Measurements from ENCODE around the gene KREMEN2.

Gene KREMEN2

DNA sequence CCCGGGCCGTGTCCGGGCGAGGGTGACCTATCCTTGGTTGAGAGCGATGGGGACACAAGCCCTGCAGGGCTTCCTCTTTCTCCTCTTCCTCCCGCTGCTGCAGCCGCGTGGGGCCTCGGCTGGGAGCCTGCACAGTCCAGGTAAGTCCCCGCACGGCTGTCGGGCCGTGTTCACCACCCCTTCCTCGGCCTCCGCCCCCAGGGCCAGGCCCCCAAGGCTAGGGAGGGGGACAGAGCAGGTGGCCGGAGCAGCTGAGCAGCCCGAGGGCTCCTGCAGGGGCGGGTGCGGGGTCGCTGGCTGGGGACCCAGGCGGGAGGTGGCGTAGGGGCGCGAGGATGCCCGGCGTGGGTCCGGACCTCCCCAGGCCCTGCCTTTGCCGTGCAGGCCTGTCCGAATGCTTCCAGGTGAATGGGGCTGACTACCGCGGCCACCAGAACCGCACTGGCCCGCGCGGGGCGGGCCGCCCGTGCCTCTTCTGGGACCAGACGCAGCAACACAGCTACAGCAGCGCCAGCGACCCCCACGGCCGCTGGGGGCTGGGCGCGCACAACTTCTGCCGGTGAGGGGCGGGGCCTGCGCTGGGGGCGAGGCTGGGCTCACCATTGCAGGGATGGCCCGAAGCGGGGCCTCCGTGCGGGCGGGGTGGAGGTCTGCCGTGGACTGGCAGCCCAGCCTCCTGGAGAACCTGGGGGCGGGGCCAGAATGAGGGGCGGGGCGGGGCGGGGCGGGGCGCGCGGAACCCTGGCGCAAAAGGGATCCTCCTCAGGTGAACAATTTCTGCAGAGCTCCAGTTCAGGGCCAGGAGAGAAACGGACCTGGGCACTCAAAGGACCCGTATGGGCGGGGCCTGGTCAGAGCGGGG is 631 bp downstream of the KREMEN2 start:
- no peak for DNase-seq (ENCODE audit: low read depth)

DNA sequence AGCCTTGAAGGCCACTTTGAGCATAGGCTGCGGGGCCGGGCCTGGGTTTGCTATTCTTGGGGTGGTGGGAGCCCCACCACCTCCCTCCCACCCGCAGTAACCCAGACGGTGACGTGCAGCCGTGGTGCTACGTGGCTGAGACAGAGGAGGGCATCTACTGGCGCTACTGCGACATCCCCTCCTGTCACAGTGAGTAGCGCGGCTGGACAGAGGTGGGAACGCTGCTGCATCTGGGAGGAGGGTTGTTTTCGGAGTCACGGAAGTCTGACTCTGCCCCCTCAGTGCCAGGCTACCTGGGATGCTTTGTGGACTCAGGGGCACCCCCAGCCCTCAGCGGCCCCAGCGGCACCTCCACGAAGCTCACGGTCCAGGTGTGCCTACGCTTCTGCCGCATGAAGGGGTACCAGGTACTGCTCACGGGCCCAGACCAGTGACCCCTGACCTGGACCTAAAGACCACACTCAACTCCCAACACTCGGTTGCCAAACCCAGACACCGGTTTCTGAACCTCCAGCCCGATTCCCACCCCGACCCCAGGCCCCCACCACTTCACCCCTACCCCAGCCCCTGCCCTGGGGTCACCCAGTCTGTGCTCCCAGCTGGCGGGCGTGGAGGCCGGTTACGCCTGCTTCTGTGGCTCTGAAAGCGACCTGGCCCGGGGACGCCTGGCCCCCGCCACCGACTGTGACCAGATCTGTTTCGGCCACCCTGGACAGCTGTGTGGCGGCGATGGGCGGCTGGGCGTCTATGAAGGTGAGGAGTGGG is 2.1 kb downstream of the KREMEN2 start:
- no peak for DNase-seq (ENCODE audit: low read depth)

DNA sequence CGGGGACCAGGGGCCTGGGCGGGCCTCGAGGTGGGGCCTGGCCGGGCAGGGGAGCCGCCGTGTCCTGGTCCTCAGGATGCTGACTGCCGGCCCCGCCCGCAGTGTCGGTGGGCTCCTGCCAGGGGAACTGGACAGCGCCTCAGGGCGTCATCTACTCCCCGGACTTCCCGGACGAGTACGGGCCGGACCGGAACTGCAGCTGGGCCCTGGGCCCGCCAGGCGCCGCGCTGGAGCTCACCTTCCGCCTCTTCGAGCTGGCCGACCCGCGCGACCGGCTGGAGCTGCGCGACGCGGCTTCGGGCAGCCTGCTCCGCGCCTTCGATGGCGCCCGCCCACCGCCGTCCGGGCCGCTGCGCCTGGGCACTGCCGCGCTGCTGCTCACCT is 2.7 kb downstream of the KREMEN2 start:
- no peak for DNase-seq (ENCODE audit: low read depth)

DNA sequence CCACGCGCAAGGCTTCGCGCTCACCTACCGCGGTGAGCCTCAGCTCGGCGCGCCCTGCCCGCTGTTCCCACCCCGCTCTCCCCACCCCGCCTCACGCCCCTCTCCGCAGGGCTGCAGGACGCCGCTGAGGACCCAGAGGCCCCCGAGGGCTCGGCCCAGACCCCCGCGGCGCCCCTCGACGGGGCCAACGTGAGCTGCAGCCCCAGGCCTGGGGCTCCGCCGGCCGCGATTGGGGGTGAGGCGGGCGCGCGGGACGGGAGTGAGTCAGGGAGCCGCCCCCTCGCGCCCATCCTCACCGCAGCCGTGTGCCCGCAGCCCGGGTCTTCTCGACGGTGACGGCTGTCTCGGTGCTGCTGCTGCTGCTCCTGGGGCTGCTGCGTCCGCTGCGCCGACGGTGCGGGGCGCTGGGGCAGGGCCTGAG is 3.1 kb downstream of the KREMEN2 start:
- DNase-seq (ENCODE audit: low read depth), result no peak

DNA sequence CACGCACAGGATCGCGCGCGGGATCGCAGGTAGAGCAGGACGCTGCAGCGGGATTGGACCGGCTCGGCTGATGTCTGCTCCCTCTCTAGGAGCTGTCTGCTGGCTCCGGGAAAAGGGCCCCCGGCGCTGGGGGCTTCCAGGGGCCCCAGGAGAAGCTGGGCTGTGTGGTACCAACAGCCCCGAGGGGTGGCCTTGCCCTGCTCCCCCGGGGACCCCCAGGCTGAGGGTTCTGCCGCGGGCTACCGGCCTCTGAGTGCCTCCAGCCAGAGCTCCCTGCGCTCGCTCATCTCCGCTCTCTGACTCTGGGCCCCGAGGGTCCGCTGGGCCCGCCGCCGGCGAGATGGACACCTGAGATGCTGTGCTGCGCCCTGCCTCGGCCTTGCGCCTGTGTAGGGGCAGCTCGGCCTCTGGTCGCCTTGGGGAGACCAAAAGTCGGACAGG is 3.7 kb downstream of the KREMEN2 start:
- DNase-seq (ENCODE audit: low read depth), result no peak

DNA sequence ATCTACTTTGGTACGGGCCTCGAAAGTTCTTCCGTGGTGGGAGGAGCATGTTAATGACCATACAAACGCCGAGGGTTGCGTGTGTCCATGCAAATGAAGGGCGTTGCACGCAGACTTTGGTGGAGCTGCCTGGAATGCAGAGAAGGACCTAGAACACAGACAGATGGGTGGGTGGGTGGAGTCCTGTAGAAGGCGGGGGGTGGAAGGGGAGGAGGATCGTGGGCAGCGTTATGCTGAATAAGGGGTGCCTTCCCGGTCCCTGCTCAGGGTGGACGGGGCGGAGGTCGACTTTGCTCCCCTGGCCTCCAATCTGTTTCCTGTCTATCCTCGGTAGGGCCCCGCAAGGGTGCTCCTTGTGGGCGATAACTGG is 4.3 kb downstream of the KREMEN2 start:
- no peak for DNase-seq (ENCODE audit: low read depth)

DNA sequence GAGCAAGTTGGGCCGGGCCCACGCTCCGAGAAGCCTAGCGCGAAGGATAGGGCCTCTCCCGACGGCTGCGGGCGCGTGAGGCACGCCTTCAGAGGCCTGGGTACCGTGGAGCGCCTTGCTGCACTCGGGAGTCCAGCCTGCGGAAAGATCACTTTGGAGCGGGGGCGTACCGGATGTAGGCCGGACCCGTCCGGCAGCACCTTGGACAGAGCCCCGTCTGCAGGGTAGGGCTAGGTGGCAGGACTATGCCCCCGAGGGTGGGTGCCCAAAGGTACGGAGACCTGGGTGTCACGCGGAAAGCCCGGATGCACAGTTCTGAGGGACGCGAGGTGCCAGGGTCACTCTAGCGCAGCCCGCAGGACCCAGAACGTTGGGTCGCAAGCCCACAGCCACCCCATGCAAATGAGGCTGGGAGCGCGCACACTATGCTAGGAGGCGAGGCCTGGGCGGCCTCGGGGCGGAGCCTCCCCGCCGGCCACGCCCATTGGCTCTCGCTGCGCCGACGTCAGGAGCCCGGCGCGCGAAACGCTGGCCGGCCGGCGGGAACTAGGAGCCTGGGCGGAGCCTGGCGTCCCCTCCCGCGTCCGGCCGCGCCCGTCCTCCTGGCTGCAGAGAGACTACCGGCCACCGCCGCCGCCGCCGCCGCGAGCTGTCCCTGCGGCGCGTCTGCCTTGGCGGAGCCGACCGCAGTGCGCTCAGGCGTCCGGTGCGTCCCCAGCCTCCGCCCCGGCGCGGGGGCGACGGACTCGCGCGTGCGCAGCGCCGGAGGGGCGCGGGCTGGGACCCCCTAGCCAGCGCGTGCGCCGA is 4.9 kb downstream of the KREMEN2 start, which contains the start of gene PAQR4:
PAQR4 (plus strand) TSS at position 611 of the 807 bp plus-strand sequence. CDS start 327 bp downstream, outside the sequence.
- DNase-seq (ENCODE audit: low read depth), result peak; percentile 55

DNA sequence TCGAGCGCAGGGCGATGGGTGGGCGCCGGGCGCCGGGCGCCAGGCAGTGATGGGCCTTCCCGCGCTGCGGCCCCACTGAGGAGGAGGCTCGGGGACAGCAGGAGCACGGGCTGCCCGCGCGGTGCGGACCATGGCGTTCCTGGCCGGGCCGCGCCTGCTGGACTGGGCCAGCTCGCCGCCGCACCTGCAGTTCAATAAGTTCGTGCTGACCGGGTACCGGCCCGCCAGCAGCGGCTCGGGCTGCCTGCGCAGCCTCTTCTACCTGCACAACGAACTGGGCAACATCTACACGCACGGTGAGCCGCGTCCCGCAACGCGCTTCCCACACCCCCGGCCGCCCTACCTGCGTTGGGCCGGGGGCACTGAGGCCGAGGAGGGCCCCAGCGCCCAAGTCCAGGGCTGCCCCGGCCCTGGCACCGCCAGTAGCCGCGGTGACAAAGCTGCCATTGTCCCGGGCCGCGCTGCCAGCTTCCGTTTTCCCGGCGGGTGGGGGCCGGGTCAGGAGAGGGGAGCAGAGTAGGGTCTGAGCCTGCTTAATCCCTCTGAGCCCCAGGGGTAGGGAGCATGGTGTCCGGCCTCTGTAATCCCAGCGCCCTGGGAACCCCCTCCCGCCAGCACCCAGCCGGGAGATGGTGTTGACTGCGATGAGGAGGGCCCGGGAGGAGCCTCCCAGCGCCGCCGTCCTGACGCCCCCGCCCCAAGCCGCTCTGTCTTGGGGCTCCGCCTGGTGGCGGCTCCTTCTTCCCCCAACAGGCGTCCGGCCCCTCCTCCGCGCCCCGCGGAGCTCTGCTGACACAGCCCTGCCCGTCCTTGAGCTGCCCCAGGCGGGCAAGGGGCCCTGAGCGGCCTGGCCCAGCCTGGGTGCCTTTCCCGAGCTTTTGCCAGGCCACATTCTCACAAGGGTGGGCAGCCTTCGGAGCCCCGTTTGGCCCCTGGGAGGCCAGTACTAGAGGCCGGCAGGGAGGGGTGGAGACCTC is 5.8 kb downstream of the KREMEN2 start:
- peak; percentile 23 for DNase-seq (ENCODE audit: low read depth)

DNA sequence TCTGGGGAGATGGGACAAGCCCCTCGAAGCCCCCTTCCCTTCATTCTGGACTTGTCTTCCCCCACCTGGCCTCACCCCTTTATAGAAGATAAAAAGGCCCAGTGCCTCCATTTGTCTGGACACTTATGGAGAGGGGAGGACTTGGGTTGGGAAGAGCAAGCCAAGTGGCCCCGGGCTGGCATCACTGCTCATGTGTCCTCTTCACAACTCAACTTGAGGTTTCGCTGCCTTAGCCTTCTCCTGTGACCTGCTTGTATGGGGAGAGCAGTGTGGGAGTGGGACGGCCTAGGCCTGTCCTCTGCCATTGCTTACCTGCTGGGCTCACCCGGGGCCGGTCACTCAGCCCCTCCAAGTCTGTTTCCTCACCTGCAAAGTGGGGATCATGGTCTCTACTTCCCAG is 6.5 kb downstream of the KREMEN2 start:
- DNase-seq (ENCODE audit: low read depth), result no peak

DNA sequence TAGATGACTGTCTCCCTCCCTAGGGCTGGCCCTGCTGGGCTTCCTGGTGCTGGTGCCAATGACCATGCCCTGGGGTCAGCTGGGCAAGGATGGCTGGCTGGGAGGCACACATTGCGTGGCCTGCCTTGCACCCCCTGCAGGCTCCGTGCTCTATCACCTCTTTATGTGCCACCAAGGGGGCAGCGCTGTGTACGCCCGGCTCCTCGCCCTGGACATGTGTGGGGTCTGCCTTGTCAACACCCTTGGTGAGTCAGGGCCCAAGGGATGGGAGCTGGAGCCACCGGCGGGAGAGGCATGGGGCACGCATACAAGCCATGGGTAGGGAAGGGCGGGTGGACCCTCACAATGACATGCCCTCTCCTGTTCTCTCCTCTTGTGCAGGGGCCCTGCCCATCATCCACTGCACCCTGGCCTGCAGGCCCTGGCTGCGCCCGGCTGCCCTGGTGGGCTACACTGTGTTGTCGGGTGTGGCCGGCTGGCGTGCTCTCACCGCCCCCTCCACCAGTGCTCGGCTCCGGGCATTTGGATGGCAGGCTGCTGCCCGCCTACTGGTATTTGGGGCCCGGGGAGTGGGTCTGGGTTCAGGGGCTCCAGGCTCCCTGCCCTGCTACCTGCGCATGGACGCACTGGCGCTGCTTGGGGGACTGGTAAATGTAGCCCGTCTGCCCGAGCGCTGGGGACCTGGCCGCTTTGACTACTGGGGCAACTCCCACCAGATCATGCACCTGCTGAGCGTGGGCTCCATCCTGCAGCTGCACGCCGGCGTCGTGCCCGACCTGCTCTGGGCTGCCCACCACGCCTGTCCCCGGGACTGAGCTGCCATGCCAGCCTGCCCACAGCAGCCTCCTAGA is 7.3 kb downstream of the KREMEN2 start:
- no peak for DNase-seq (ENCODE audit: low read depth)

DNA sequence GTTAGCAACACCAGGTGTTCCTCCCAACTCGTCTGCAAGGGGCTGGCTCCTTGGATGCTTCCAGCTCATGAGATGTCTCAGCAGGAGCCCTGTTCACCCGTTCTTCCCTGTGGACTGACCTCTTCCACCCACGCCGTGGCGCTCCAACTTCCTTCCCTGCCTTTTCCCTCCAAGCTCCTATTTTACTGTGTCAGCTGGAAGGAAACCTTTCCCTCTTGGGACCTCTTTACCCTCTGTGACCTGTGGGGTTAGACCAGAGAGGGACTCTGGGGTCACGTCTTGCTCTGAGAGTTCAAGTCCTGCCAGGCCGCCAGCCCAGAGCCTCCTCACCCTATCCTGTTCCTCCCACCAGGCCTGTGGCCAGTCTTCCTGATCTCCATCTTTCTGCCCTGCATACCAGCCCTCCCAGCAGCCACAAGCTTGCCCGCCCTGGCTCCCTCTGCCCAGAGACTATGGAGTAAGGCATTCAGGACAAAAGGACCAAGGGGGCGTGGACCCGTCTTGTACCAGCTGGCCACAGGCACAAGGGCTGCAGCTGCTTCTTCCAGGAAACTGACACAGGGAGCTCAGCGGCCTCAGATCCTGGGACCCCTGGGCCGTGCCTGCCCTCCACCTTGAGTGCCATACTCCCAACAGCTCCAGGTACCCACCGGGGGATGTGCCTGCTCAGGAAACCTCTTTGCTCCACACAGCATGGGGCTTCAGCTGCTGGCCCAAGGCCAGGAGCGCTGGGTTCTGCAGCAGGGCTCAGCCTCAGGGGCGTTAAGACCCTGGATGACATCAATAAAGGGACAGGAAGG is 8.1 kb downstream of the KREMEN2 start:
- no peak for DNase-seq (ENCODE audit: low read depth)

DNA sequence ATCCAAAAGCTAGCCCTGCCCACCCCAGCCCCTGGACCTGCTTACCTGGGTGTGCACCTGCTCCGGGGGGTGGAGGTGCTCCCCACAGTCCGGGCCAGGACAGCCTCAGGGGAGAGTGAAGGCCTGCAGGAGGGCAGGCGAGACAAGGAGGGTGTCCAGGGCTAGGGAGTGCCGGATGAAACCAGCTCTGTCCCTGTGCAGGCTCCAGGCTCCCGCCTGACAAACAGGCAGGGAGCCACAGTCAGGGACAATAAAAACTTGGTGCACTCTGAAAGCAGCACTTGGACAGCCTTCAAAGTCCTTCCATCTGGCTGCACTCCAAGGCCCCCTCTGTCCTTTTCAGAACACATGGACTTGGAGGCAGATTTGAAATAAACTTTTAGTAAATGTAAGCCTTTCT is 9.0 kb downstream of the KREMEN2 start:
- no peak for DNase-seq (ENCODE audit: low read depth)

DNA sequence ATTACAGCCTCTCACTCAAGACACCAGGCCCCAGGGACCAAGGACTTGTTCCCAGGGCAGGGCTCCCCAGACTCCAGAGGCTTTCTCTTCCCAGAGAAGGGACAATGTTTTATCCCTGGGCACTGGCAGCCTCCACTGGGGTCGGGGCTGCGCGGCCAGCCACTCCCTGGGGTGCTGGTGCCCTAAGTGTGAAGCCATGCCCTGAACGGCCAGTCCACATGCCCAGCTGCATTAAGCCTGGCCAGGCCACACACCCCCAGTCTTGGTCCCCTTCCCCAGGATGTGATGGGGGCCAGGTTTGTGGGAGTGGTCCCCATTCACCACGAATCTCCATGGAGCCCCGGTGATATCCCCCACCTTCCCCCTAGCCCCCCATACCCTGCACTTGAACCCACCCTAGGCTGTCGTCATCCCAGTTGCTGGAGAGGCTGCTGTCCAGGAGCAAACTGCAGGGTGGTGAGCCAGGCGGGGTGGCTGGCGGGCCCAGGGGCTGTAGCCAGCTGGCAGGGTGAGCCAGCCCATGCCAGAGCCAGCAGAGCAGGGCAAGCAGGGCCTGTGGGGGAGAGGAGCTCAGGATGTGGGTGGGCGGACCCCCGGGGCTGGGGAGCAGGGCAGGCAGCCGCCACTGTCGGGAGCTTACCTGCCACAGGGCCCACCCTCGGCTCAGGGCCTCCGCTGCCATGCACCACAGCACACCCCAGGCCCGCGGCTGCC is 9.7 kb downstream of the KREMEN2 start:
- no peak for DNase-seq (ENCODE audit: low read depth)

DNA sequence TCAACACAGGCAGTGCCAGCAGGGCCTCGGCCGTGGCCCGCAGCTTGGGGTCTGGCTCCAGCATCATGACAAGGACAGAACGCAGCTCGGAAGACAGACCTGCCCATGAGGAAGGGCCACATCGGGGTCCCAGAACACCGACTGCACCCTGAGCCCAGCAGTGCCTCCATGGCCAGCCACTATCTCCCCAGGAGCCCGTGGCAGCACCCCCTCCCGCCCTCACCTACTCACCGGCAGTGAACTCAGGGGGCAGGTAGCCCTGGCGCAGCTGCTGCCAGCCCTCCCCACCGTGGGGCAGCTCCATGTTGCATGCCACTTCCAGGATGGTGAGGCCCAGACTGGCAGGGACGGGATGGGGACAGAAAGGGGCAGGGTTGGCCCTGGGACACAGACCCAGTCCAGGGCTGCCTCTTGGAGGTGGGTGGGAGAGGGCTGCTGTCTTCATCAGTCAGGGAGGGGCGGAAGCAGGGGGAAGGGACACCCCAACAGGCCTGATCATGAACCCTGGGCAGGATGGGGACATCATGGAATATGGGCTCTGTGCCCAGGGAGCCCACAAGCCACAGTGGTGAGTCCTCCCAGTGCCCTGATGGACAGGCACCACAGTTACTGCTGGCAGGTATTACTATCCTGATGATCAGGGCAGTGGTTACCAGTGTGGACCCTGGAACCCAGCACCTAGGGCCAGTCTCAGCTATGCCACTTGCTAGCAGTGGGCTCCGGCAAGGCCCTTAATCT is 10.4 kb downstream of the KREMEN2 start:
- DNase-seq (ENCODE audit: low read depth), result no peak

DNA sequence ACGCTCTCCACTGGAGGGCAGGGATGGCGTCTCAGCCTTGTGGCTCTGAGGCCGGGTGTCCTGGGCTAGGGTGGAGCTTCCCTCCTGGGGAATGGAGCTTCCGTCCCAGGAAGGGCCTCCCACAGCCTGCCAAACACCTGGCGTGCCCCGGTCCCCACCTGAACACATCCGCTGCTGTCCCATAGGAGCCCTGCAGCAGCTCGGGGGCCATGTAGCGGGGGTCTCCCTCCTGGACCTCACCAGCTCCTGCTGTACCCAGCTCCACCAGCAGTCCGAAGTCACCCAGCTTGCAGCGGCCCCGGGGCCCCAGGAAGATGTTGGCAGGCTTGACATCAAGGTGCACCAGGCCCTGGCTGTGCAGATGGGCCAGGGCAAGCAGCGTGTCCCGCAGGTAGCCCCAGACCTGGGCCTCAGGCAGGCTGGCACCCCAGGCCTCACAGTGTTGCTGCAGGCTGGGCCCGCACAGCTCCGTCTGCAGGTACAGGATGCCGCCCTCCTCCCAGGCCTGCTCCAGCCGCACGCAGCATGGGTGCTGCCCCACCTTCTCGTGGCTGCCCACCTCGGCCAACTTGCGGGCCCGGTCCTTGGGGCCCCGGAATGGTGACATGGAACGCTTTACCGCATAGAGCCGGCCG is 11.2 kb downstream of the KREMEN2 start:
- no peak for DNase-seq (ENCODE audit: low read depth)

DNA sequence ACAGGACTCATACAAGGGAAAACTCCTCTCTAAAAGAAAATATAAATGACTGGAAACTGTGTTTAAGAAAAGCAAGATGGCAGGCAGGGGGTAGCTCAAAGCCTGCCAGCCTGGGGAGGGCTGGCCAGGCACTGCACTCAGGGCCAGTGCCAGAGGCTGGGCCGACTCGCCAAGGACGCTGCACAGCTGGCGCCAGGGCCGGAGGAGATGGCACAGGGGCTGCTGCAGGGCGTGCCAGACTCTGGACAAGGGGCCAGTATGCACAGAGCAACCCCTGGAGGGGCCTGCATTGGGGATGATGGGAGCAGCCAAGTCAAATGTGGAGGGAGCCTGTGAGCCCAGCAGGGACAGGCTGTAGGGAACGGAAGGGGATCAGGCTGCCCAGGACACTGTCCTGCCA is 12.1 kb downstream of the KREMEN2 start:
- DNase-seq (ENCODE audit: low read depth), result no peak

DNA sequence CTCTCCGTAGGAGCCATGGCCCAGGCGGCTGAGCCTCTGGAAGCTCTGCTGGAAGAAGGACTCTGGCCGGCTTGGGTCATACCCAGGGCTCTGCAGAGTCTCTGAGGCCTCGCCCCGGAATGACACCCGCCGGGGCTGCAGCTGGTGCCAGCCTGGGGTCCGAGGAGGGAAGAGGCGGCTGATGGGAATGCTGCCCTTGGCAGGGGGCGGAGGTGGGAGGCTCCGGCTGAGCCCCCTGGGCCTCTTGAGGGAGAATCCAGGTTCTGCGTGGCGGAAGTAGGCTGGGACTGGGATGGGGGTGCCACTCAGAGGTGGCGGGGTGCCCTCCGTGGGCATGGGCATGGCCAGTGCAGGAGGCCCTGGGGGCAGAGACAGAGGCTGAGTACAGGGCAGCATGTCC is 12.6 kb downstream of the KREMEN2 start:
- no peak for DNase-seq (ENCODE audit: low read depth)

DNA sequence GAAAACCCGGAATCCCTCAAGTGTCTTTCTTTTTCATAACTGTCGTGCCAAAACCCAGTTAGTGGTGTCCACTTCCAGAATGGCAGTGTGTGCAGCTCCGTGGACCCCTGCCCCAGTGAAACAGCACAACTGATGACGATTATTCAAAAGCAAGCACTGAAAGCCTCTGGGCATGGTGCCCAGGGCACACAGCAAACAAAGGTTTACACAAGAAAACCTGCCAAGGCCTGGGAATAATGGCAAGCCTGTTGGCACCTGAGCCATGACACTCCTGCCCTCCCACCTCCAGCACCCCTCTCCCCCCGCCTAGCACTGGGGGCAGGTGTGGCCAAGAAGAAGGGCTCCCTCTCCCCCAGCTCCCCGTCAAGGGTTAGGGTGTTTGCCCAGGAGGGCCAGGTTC is 13.4 kb downstream of the KREMEN2 start:
- DNase-seq (ENCODE audit: low read depth), result no peak

Data from stimulated activated CD8-positive, alpha-beta memory T cell treated with anti-CD3 and anti-CD28 coated beads, Interleukin-12 subunit alpha, Interleukin-12 subunit beta, amount 100 ng/mL, for 1 hour (primary cell).